ENCODE data around the gene CTU2. TPM values are rescaled to one million over a fixed set of nuclear protein-coding genes. Genes with fewer than 3 reads are reported as not detected.

Gene CTU2
- total and polyA plus RNA-seq, 2 of the 4 experiments (the other 2 are of a cell fraction) = 12.9 to 18.4 TPM

DNA sequence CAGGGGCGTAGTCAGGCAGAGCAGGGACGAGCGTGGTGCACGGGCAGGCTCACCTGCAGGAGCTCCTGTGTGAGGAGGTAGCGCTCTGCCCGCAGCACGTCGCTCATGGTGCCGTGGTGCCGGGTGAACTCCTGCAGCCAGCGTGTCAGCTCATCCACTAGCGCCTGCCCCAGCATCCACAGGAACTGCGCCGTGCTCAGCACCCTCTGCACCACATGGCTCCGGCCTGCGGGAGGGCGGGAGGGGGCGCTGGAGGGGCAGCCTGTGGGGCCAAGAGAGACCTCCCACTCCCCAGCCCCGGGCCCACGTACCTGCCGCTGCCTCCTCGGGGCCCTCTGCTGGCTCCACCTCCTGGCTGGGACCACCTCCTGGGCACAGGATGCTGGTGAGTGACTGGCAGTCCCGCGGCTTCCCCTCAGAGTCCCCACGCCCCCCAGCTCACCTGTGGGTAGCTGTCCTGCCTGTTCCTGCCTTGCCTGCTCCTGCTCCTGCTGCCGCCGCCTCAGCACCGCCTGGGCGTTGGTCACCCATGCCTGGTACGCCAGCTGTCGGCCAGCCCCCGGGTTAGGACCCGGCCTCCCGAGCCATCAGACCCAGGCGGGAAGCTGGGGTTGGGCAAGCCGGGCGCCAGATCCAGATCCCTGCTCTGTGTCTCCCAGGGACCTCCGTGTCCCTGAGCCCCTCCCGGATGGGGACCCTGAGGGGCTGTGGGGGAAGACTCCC, 16.6 kb downstream of the CTU2 start:
- no peak overlapping the region for H3K18ac ChIP-seq (ENCODE audit: low read depth, low read length)
- ATAC-seq (ENCODE audit: low read depth) (no peak), DNase-seq (no peak)
- no peaks in the 10 kb centered on the region for H3K9me1 ChIP-seq (ENCODE audit: insufficient read depth, low read length)
- H3K9ac ChIP-seq (ENCODE audit: low read depth, low read length) = no peak overlapping the region
- H2AFZ ChIP-seq (replicated peaks; ENCODE audit: low read length, poor library complexity) = peak overlapping the region; percentile 8
- no peaks in the 10 kb centered on the region for H3K27me3 ChIP-seq (ENCODE audit: control insufficient read depth, insufficient read depth, low read length)
- in situ Hi-C loops (cut with MboI; ENCODE audit: low sequenced_read_pairs) (no loop called here), intact Hi-C loops (cut with micrococcal nuclease) (no loop called here), dilution Hi-C loops (cut with HindIII; ENCODE audit: low sequenced_read_pairs, unreplicated experiment) (no loop called here)
- no peak overlapping the region for H2AK5ac ChIP-seq (ENCODE audit: low read depth, low read length)
- peaks cover 96% of the 10 kb centered on the region for H3K36me3 ChIP-seq (ENCODE audit: control insufficient read depth, insufficient read depth, low read length)
- H2AK9ac ChIP-seq (replicated peaks; ENCODE audit: low read depth, low read length, poor library complexity) = no peak overlapping the region
- no peak overlapping the region for H3K56ac ChIP-seq (ENCODE audit: extremely low read depth, insufficient read depth, low read length)
- H3K14ac ChIP-seq (replicated peaks; ENCODE audit: low read depth, low read length) = no peak overlapping the region
- H3K27ac ChIP-seq (ENCODE audit: insufficient read depth, low read length) = no peak overlapping the region
- no peak overlapping the region for H3K4me2 ChIP-seq (ENCODE audit: low read depth, low read length)
- H3K79me1 ChIP-seq (ENCODE audit: low read depth in 1 of 2, low read length in 2 of 2) = peaks cover 2 to 21% of the 10 kb centered on the region in 2 experiments; a peak in 3 of 4 replicates
- no peak overlapping the region for H4K8ac ChIP-seq (ENCODE audit: low read depth in 2 of 2, low read length in 2 of 2)
- no peak overlapping the region for H4K5ac ChIP-seq (ENCODE audit: low read depth, low read length)
- WGBS, 2 experiments (ENCODE audit: extremely low coverage in 2 of 2, insufficient read length in 1 of 2) = 95% methylated on average over 11 of the region's 39 CpGs; no CpG with 5 or more reads in 1 of the 2 experiments
- H4K91ac ChIP-seq (ENCODE audit: insufficient read depth, low read depth, low read length) = no peak overlapping the region
- no peak overlapping the region for H2BK15ac ChIP-seq (ENCODE audit: low read depth, low read length)
- no peak overlapping the region for H2BK120ac ChIP-seq (ENCODE audit: low read depth, low read length)
- no peak overlapping the region for H3K4ac ChIP-seq (ENCODE audit: low read depth, low read length)
- no peaks in the 10 kb centered on the region for H3K4me1 ChIP-seq (ENCODE audit: control insufficient read depth, insufficient read depth, low read length)
- no peak overlapping the region for H3K4me3 ChIP-seq (ENCODE audit: insufficient read depth, low read depth, low read length)
- ChIA-PET POLR2A (ENCODE audit: unreplicated experiment) (no interaction called here), CTCF (interaction anchor here (0.7 kb wide), 1 partner anchor 15 kb away, joined by 3 read pairs; no protein-coding TSS in a partner anchor)
- peaks cover 11% of the 10 kb centered on the region for H4K20me1 ChIP-seq (ENCODE audit: insufficient read depth, low read length)
- H2BK5ac ChIP-seq (ENCODE audit: low read depth, low read length, poor library complexity, severe bottlenecking) = no peak overlapping the region
- no peak overlapping the region for H3K23ac ChIP-seq (ENCODE audit: low read depth, low read length)
- TF ChIP-seq MAFK (IDR thresholded peaks at IDR 0.05; ENCODE audit: low read depth, low read length) = no peak
- no peak for TF ChIP-seq RCOR1 (IDR thresholded peaks at IDR 0.05; ENCODE audit: insufficient replicate concordance, low read length)
- TF ChIP-seq, protein P1, sequence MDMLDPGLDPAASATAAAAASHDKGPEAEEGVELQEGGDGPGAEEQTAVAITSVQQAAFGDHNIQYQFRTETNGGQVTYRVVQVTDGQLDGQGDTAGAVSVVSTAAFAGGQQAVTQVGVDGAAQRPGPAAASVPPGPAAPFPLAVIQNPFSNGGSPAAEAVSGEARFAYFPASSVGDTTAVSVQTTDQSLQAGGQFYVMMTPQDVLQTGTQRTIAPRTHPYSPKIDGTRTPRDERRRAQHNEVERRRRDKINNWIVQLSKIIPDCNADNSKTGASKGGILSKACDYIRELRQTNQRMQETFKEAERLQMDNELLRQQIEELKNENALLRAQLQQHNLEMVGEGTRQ (IDR thresholded peaks at IDR 0.05; ENCODE audit: low read depth, low read length) = no peak
- no peak for TF ChIP-seq NFE2L2 (IDR thresholded peaks at IDR 0.05; ENCODE audit: low read depth, low read length)
- TF ChIP-seq MXI1 (IDR thresholded peaks at IDR 0.05; ENCODE audit: borderline replicate concordance, low read depth, low read length) = no peak
- TF ChIP-seq POLR2A (IDR thresholded peaks at IDR 0.05; ENCODE audit: low read depth, low read length) = no peak
- TF ChIP-seq, protein P2, sequence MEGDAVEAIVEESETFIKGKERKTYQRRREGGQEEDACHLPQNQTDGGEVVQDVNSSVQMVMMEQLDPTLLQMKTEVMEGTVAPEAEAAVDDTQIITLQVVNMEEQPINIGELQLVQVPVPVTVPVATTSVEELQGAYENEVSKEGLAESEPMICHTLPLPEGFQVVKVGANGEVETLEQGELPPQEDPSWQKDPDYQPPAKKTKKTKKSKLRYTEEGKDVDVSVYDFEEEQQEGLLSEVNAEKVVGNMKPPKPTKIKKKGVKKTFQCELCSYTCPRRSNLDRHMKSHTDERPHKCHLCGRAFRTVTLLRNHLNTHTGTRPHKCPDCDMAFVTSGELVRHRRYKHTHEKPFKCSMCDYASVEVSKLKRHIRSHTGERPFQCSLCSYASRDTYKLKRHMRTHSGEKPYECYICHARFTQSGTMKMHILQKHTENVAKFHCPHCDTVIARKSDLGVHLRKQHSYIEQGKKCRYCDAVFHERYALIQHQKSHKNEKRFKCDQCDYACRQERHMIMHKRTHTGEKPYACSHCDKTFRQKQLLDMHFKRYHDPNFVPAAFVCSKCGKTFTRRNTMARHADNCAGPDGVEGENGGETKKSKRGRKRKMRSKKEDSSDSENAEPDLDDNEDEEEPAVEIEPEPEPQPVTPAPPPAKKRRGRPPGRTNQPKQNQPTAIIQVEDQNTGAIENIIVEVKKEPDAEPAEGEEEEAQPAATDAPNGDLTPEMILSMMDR (conservative IDR thresholded peaks at IDR 0.05; ENCODE audit: low read depth, low read length) = no peak
- no peak for TF ChIP-seq CEBPB (IDR thresholded peaks at IDR 0.05; ENCODE audit: low read depth, low read length)
- H3K9me3 ChIP-seq (ENCODE audit: control insufficient read depth, insufficient read depth, low read length) = no peaks in the 10 kb centered on the region
- no peak overlapping the region for H2BK20ac ChIP-seq (ENCODE audit: low read depth, low read length)
- BruUV-seq (replicated peaks) = no TSS peak

Data from IMR-90 (cell line).